Activated CD4-positive, alpha-beta T cell treated with anti-CD3 and anti-CD28 coated beads, Interleukin-2, amount 50 U/mL, for 4 hours (primary cell): ENCODE measurements around the gene MSI1.

Experiments used
- DNase-seq, 2 experiments: peaks; one replicate each; pipeline ENCODE4 v3.0.0-alpha.2; 2020

Gene MSI1

GRCh38 chr12:120368789-120369602, at the start of gene MSI1:
TSS of gene MSI1 (minus strand) at chr12:120369164. CDS start at chr12:120369091, 73 bp downstream.
- DNase-seq, result no peak

DNA sequence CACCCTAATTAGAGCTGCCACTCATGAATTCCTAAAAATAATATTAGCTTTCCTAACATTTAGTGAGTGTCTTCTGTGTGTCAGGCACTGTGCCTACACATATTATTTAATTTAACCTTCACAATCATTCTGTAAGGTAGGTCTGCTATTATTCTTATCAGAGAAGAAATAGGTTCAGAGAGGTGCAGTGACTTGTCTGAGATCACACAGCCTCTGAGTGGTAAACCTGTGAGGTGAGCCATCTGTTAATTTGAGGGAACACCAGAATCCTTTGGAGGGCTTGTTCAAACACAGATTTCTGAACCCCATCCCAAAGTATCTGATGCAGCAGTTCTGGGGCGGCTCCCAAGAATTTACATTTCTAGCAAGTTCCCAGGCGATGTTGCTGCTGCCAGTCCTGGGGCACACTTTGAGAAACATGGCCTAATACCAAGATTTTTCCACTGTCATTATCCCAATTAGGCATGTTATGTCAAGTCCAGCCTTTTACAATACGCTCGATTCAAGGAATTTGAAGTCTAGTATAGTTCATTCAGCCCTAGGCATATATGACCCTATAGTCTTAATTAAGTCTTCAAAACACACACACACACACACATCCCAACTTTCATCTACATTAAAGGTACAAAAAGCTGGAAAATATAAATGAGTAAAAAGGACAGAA, 49.1 kb upstream of the MSI1 start:
- DNase-seq, result no peak

GRCh38 chr12:120416490-120417216, 47.7 kb upstream of the MSI1 start:
- DNase-seq, result no peak

DNA sequence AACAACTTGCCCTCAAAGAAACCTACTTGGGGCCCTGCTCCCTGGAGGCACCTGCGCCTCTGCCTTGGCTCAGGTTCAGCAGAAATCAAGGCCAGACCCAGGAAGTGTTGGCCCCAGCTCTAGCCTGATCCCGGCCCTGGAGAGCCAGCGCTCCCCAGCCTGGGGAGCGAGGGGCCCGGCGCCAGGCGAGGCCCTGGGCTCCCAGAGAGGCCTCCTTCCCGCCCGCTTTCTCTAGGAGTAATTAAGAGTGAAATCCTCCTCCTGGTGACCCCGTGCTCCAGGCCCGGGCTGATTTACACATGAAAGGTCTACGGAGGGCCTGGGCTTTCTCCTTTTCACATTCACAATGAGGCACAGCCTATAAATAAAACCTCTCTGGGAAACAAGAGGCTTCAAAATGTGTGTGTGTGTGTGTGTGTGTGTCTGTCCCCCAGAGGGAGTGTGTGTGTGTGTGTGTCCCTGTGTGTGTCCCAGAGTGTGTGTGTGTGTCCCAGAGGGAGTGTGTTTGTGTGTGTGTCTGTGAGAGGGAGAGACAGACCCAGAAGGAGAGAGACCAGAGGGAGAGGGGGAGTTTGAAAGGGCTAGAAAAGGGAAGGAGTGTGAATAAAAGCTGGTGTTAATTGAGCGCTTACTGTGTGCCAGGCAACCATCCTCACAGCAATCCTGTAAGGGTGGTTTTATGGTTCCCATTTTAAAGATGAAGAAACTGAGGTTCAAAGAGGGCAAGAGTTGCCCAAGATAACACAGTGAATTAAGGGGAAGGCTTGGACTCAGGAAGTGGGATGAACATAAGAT, 45.1 kb upstream of the MSI1 start:
- DNase-seq, result no peak

- no peak for DNase-seq
These were observed 43.5 kb upstream of the MSI1 start for GRCh38 chr12:120412421-120412820.

GRCh38 chr12:120408771-120409170, 39.8 kb upstream of the MSI1 start:
- DNase-seq, result no peak

DNA sequence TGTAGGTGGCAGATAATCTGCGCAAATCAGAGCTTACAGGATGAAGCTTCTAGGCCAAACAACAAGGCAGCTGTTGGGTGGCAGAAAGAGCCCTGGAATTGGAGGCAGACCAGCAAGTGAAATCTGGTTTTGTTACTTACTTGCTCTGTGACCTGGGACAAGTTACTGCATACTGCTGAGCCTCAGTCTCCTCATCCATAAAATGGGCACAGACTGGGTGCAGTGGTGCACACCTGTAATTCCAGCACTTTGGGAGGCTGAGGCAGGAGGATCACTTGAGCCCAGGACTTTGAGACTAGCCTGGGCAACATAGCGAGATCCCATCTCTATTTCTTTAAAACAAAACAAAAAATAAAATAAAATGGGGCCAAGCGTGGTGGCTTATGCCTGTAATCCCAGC, 37.6 kb upstream of the MSI1 start:
- DNase-seq, result no peak

- no peak for DNase-seq
These were observed 37.1 kb upstream of the MSI1 start for GRCh38 chr12:120406069-120406468.

DNA sequence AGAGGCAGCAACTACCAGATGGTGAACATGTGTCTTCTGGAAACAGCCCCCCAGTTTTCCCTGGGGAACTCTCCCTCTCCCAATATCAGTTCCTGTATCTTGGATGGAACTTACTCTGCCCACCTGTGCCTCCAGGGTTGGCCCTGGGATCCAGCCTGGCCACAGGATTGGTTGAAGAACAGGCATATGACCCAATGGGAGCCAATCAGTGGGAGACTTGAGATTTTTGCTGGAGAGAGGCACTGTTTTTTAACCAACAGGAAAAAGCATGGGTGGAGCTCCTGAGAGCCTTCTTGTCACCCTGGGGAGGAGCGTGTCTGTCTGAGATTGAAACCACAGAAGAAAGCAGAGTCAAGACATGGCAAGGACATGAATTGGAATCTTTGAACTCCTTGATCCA, 35.3 kb upstream of the MSI1 start:
- DNase-seq, result no peak

DNA sequence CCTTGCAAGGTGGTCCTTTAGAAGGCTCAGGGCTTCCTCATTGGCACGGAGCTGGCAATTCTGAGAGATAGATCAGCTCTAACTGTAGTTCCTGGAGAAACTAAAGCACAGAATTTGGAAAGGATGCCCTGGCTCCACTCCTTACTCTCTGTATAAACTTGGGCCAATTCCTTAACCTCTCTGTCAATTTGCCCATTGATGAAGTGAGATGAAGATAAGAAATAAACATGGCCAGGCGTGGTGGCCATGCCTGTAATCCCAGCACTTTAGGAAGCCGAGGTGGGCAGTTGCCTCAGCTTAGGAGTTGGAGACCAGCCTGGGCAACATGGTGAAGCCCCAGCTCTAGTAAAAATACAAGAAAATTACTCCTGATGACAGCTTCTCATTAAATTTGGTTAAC, 34.9 kb upstream of the MSI1 start:
- no peak for DNase-seq

DNA sequence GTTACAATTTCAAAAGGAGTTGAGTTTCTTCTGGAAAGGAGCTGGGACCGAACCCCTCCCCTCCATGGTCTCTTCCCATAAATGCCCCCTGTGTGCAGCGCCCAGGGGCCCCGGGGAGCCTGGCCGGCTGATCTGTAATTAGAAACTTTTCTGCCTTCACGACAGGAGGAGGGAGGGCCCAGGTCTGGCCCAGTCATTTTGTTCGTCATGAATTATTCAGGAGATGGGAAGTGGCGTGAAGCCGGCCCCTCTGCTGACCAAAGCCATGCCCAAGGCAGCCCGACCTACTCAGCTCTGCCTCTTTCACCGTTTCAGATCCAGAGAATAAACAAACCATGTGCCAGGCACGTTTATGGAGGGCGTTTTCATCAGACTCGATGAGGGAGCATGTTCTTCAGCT, 33.3 kb upstream of the MSI1 start:
- DNase-seq, result no peak

GRCh38 chr12:120399531-120399930, 30.6 kb upstream of the MSI1 start:
- no peak for DNase-seq

DNA sequence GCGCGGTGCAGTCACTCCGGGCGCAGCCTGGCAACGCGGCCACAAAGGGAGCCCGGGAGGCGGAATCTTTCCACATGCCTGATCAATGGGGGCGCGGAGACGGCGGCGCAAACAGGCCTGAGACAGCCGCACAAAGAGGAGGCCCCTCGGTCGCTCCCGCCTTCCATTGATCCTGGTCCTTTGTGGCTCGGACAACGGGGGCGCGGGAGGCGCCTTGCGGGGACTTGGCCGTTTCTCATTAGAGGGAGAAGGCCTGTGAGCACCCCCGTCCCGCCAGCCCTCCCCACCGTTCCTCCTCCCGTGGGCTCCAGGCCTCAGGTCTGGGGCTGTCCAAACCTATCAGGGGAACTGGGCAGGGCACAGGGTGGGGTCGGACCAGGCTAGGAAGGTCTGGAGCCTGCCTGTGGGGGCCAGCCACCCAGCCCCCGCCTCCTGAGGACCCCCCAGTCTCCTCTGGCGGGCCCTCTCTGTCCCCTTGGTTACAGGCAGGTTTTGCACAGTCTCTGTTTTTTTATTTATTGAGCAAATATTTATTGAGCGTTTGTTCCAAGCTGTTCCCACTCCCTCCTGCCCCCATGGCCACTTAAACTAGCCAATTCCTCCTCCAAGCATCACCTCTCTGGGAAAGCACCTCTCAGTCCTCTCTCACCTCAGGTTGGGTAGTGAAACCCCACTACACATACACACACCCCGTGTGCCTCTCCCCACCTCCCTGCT, 29.0 kb upstream of the MSI1 start:
- DNase-seq, result no peak

DNA sequence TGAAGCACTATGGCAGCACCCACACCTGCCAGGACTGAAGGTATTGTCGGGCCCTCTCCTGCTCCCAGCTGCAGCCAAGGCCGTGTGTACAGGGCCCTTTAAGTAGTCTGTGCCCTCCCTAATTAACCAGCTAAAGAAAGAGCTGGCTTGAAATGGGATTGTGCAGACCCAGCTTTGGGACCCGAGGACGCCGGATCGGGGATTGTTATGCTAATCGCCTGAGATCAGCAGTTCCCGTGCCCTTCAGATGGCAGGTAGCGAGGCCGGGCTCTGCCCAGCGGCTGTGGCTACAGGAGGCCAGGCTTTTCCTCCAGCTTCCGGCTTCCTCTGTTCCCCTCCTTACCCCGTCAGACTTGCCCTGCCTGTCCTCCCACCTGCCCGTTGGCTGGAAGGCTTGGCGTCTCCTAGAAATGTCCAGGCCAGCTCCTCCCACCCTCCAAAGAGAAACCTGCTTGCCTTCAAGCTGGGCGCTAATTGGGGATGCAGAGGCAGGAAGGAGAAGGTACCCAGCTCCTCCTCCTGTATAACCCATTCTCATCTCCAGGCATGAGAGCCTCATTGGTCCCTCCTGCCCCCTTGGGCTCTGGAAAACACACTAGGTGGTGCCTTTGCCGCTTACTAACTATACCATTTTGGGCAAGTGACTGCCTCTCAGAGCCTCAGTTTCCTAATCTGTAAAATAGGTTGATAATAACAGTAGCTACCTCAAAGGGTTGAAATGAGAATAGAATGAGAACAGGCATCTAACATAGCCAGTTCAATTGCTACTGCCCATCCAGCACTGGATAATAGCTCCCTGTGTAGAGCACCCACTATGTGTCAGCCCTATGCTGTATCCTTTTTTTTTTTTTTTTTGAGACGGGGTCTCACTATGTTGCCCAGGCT, 25.8 kb upstream of the MSI1 start:
- DNase-seq, result no peak

DNA sequence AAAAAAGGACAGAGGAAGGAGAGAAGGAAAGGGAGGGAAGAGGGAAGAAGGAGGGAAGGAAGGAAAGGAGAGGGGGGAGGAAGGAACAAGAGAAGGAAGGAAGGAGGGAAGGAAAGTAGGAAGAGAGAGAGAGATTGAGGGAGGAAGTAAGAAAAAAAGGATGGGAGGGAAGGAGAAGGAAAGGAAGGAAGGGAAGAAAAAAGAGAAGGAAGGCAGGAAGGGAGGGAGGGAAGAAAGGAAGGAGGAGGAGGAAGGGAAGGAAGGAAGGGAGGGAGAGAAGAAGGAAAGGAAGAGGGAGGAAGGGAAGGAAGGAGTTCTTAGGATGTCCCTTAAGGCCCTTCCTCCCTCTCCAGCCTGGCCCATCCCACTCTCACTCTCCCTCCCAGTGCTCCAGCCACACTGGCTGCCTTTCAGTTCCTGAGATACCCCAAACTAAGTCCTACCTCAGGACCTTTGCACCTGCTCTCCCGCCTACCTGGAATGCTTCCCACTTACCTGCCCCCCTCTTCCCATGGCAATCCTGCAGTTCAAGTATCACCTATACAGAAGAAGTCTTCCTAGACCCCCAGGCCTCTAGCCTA, 21.7 kb upstream of the MSI1 start:
- no peak for DNase-seq

- no peak for DNase-seq
These were observed 19.9 kb upstream of the MSI1 start for GRCh38 chr12:120388691-120389481.

DNA sequence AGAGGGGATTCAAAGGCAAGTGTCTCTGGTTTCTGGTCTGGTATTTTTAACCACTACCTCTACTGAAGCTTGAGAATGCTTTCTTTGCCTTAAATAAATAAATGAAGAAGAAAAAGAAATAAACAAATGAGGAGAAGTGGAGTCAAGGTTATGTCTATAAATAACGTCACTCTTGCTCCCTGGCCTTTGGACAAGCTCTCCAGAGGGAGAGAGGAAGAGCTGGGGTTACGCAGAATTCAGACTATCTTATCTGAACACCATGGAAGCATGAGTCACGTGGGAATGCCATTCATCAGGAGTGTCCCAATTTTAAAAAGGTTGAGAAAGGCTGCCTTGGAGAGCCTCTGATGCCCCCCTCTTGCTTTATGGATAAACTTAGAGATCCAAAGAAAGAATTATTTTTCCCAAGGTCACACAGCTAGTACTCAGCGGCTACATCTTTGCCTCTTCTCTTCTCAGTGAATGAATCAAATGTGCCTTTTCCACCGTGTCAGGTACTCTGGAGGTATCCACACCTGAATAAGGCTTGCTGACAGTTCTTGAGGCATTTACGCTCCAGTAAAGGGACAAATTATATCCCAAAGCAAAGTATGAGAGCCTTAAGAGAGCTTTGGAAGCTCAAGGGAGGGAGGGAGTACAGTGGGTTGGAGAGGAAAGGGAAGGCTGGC, 12.9 kb upstream of the MSI1 start:
- no peak for DNase-seq

DNA sequence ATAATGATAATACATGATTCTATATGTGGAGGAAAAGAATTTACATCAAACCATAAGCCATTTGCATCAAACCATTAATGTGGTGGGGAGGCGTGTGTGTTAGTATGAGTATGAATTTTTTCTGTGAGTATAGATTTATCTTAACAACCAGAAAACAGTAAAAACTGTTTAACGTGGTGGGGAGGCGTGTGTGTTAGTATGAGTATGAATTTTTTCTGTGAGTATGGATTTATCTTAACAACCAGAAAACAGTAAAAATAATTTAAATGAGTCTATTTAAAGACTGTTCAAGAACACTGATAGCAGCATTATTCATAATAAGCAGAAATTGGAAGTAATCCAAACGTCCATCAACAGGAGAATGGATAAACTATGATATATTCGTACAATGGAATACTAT, 9.1 kb upstream of the MSI1 start:
- no peak for DNase-seq

DNA sequence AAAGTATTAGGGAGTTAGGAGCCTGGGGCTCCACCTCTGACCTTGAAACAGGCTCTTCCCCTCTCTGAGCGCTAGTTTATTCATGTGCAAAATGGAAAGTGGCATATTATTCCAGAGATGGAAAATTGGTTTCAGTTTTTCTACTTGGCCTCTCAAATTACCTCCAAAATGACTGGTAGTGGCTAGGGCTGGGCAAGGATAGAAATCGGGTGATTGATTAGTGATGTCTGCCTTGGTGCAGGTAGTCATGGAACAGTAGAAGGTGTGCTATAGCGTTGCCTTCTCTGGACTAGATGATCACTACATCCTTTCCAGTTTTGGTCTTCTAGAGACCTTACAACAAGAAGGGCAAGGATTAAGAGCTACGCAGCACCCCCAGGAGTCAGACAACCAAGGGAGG, 8.6 kb upstream of the MSI1 start:
- DNase-seq, result no peak
